ENCODE results near the gene KIF21A.
A peak's percentile ranks its signal among the peaks of the same experiment; 100 is the strongest.

Gene KIF21A

GRCh38 chr12:39272871-39273655 is 169.9 kb downstream of the KIF21A start:
- peak; percentile 47 for DNase-seq (ENCODE audit: low read depth, low spot score)
- in situ Hi-C loops (cut with HindIII; ENCODE audit: low sequenced_read_pairs): no loop called here
- TF ChIP-seq CTCF (IDR thresholded peaks at IDR 0.05; ENCODE audit: low read depth, low read length): peak; percentile 58
- no peak overlapping the region for H3K4me3 ChIP-seq (ENCODE audit: low read depth, low read length)

GRCh38 chr12:39269492-39269891 is 173.4 kb downstream of the KIF21A start:
- in situ Hi-C loops (cut with HindIII; ENCODE audit: low sequenced_read_pairs): no loop called here

GRCh38 chr12:39267886-39268285 is 175.0 kb downstream of the KIF21A start:
- in situ Hi-C loops (cut with HindIII; ENCODE audit: low sequenced_read_pairs): no loop called here
- no peak for DNase-seq (ENCODE audit: low read depth, low spot score)
- TF ChIP-seq CTCF (IDR thresholded peaks at IDR 0.05; ENCODE audit: low read depth, low read length): no peak
- no peak overlapping the region for H3K4me3 ChIP-seq (ENCODE audit: low read depth, low read length)

More at GRCh38 chr12:39269492-39269891, 173.4 kb downstream of the KIF21A start:
- TF ChIP-seq CTCF (IDR thresholded peaks at IDR 0.05; ENCODE audit: low read depth, low read length): no peak
- no peak for DNase-seq (ENCODE audit: low read depth, low spot score)
- H3K4me3 ChIP-seq (ENCODE audit: low read depth, low read length): no peak overlapping the region

GRCh38 chr12:39252628-39253027 is 190.3 kb downstream of the KIF21A start:
- no peak overlapping the region for H3K4me3 ChIP-seq (ENCODE audit: low read depth, low read length)
- no peak for DNase-seq (ENCODE audit: low read depth, low spot score)
- TF ChIP-seq CTCF (IDR thresholded peaks at IDR 0.05; ENCODE audit: low read depth, low read length): no peak
- in situ Hi-C loops (cut with HindIII; ENCODE audit: low sequenced_read_pairs): no loop called here
